GM12878 (cell line): ENCODE data around the gene VEGFA.

Source experiments
- CTCF ChIP-seq, 3 experiments: IDR thresholded peaks in 2 of 3; conservative IDR thresholded peaks in 1 of 3; 2 replicates each; pipeline ENCODE4 v1.5.1; 2011; ENCODE audit warnings: low read depth in 3 of 3, low read length in 3 of 3, mild to moderate bottlenecking in 3 of 3, control low read depth in 2 of 3, moderate library complexity in 2 of 3, inconsistent platforms in 1 of 3, mixed read lengths in 1 of 3; ENCODE audit not compliant: control insufficient read depth in 2 of 3, insufficient read depth in 1 of 3; ENCODE audit errors: extremely low read depth in 1 of 3
- NFIC ChIP-seq: IDR thresholded peaks from 2 replicates; pipeline ENCODE4 v1.6.1; 2012; ENCODE audit warnings: low read depth, mild to moderate bottlenecking, inconsistent platforms, low read length, moderate library complexity
- POLR2A ChIP-seq: IDR thresholded peaks from 2 replicates; pipeline ENCODE4 v1.6.1; 2011; ENCODE audit warnings: low read depth, mild to moderate bottlenecking, low read length

DNA sequence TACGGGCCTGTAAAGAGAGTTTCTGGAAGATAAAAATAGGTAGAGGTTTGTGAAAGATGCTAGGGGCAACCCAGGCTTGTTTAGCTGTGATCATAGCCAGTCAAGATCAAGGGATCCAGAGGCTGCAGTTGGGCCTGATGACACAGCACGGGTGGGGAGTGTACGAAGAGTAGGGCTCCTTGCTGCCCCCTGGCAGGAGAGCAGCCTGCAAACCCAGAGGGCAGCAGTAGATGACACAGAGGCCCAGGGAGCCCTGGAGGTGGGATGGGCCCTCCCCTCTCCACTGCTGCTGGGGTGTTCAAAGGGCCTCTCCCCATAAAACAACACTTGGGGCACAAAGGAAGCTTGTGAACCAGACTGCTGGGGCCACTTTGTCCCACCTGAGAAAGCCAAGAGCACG, 47.2 kb downstream of the VEGFA start:
- no peak for TF ChIP-seq NFIC
- peak; percentile 21 to 55 (median 50); a peak in 3 of 6 replicates for TF ChIP-seq CTCF (IDR thresholded peaks at IDR 0.05 in 2 of 3, conservative IDR thresholded peaks at IDR 0.05 in 1 of 3; ENCODE audit: control insufficient read depth in 2 of 3, extremely low read depth in 1 of 3, insufficient read depth in 1 of 3, low read depth in 3 of 3, low read length in 3 of 3)
- TF ChIP-seq POLR2A = no peak
